GM12872 (cell line): ENCODE data around the gene SNRNP35.

ENCODE experiments used
- CTCF ChIP-seq: IDR thresholded peaks from 3 replicates; pipeline ENCODE4 v1.5.1; 2011; ENCODE audit warnings: low read depth, mild to moderate bottlenecking, low read length, moderate library complexity; ENCODE audit not compliant: insufficient read depth

Gene SNRNP35

GRCh38 chr12:123506843-123507236, 48.9 kb downstream of the SNRNP35 start:
- TF ChIP-seq CTCF, result no peak

- no peak for TF ChIP-seq CTCF
These were observed 55.1 kb downstream of the SNRNP35 start for GRCh38 chr12:123512838-123513665.

GRCh38 chr12:123513805-123514204, 55.9 kb downstream of the SNRNP35 start:
- TF ChIP-seq CTCF, result no peak

GRCh38 chr12:123516216-123516780, 58.4 kb downstream of the SNRNP35 start:
- TF ChIP-seq CTCF, result no peak
